ENCODE results near the gene CHD6. TPM values are rescaled to one million over a fixed set of nuclear protein-coding genes. Genes with fewer than 3 reads are reported as not detected.

CHD6 gene
- total RNA-seq, 2 donors from 2014 or later, result 40.9 to 72.0 TPM

DNA sequence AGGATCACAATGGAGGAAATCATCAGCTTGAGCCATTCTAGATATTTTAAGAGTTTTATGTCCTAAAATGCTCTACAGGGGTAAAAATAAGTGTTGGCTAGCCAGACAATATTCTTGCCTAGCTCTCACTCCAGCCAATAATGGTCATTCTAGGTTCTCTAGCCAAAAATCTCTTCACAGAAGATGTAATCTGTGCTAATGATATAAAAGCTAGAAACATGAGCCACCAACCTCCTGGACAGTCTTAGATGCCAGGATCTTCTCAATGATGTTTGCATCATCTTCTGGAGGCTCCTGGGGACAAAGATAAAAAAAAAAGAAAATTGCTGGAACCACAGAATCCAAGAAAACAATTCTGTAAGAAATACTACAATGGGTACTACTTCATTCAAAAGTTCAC is 119.1 kb downstream of the CHD6 start:
- Histone ChIP-seq H3K36me3 (no peaks in the 10 kb centered on the region), H3K27ac (no peak overlapping the region), H3K9me3 (no peaks in the 10 kb centered on the region), H3K4me3 (no peak overlapping the region), H3K4me1 (replicated peaks) (no peaks in the 10 kb centered on the region), H3K27me3 (replicated peaks; ENCODE audit: insufficient read depth) (no peaks in the 10 kb centered on the region)
- intact Hi-C loops (cut with DNase I), result no loop called here
- TF ChIP-seq POLR2A (IDR thresholded peaks at IDR 0.05), result no peak
- TF ChIP-seq POLR2AphosphoS5 (IDR thresholded peaks at IDR 0.05), result no peak
- TF ChIP-seq, protein P1, sequence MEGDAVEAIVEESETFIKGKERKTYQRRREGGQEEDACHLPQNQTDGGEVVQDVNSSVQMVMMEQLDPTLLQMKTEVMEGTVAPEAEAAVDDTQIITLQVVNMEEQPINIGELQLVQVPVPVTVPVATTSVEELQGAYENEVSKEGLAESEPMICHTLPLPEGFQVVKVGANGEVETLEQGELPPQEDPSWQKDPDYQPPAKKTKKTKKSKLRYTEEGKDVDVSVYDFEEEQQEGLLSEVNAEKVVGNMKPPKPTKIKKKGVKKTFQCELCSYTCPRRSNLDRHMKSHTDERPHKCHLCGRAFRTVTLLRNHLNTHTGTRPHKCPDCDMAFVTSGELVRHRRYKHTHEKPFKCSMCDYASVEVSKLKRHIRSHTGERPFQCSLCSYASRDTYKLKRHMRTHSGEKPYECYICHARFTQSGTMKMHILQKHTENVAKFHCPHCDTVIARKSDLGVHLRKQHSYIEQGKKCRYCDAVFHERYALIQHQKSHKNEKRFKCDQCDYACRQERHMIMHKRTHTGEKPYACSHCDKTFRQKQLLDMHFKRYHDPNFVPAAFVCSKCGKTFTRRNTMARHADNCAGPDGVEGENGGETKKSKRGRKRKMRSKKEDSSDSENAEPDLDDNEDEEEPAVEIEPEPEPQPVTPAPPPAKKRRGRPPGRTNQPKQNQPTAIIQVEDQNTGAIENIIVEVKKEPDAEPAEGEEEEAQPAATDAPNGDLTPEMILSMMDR (IDR thresholded peaks at IDR 0.05), result no peak
- no peak for DNase-seq (ENCODE audit: low spot score)

DNA sequence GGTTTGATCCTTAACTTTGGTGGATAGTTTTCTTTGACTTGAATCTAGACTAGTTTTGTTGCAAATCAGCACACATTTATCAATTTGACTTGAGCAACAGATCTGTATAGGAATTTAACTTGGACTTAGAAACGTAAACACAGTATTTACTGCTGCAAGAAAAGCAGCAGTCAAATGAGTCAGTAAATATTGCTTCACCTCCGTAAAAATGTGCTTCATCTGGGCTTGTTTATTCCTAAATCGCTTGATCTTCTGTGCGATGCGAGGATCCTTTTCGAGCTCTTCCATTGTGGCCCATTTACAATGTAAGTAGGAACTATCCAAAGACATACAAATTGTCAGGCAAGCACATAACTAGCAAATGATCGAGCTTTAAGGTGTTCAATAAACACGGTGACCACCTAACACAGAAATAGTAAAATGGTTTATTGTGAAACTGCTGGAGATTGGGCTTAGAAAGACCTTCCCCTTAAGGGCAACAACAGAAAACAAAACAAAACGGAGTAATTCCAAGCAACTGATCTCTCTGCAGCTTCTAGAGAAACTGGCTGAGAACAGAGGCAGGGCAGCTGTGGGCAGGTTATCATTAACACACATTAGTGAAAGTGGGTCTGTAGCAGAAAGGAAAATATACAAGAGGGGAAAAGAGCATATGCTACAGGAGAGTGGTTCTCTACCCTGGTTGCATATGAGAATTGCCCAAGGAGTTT is 120.8 kb downstream of the CHD6 start:
- H3K27ac ChIP-seq, result no peak overlapping the region
- H3K9me3 ChIP-seq, result no peaks in the 10 kb centered on the region
- H3K4me3 ChIP-seq, result no peak overlapping the region
- intact Hi-C loops (cut with DNase I), result no loop called here
- whole genome bisulfite sequencing, result 74% methylated on average over 9 of the region's 9 CpGs
- no peaks in the 10 kb centered on the region for H3K36me3 ChIP-seq
- TF ChIP-seq POLR2A (IDR thresholded peaks at IDR 0.05), result no peak
- no peaks in the 10 kb centered on the region for H3K4me1 ChIP-seq (replicated peaks)
- DNase-seq (ENCODE audit: low spot score), result no peak
- H3K27me3 ChIP-seq (replicated peaks; ENCODE audit: insufficient read depth), result no peaks in the 10 kb centered on the region

DNA sequence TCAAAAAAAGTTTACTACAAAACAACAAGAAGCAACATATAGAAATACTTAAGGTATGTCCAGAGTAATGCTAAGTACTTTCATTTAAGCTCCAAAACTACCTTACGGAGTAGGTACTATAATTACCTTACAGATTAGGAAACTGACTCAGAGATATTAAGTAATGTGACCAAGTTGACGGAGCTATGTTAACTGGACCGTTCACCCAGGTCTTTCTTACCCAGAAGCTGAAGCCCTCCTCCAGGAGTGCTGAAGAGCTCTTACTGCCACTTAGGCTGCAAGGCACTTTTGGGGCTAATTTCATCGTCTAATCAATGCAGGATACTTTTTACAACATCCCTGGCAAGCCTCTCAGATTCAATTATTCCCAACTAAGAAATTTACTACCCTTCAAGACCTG is 123.7 kb downstream of the CHD6 start:
- DNase-seq (ENCODE audit: low spot score), result no peak
- no peak overlapping the region for H3K27ac ChIP-seq
- no peaks in the 10 kb centered on the region for H3K27me3 ChIP-seq (replicated peaks; ENCODE audit: insufficient read depth)
- no peak overlapping the region for H3K4me3 ChIP-seq
- no peaks in the 10 kb centered on the region for H3K9me3 ChIP-seq
- intact Hi-C loops (cut with DNase I), result no loop called here
- H3K36me3 ChIP-seq, result peaks cover 0 to 3% of the 10 kb centered on the region in 2 donors
- TF ChIP-seq POLR2AphosphoS5 (IDR thresholded peaks at IDR 0.05), result no peak
- no peak for TF ChIP-seq POLR2A (IDR thresholded peaks at IDR 0.05)
- TF ChIP-seq, protein P1 (IDR thresholded peaks at IDR 0.05), result no peak
- 90% methylated on average over 4 of the region's 4 CpGs for WGBS
- H3K4me1 ChIP-seq (replicated peaks), result no peaks in the 10 kb centered on the region

DNA sequence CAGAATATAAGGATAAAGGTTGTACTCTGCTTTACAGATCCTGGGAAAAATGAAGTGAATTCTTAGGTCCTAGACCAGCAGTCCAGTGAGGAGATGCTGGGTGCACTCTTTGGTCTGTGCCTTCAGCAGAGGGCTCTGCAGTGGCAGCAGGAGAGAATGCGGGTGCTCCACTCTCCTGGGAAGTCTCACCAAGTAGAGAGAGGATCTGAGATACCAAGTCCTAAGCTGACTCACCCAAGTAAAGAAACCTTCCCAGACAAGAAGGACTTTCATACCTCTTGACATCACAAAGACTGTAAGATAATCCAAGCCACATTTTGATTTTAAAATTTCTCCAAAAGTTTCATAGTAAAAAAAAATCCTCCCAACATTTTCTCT is 134.6 kb downstream of the CHD6 start:
- H3K4me3 ChIP-seq, result no peak overlapping the region
- 100% methylated on average over 1 of the region's 1 CpG for WGBS
- H3K9me3 ChIP-seq, result no peaks in the 10 kb centered on the region
- DNase-seq (ENCODE audit: low spot score), result no peak
- intact Hi-C loops (cut with DNase I), result no loop called here
- H3K27me3 ChIP-seq (replicated peaks; ENCODE audit: insufficient read depth), result no peaks in the 10 kb centered on the region
- H3K36me3 ChIP-seq, result peaks cover 3 to 4% of the 10 kb centered on the region in 2 donors
- no peaks in the 10 kb centered on the region for H3K4me1 ChIP-seq (replicated peaks)
- TF ChIP-seq POLR2AphosphoS5 (IDR thresholded peaks at IDR 0.05) (no peak), POLR2A (IDR thresholded peaks at IDR 0.05) (no peak)
- TF ChIP-seq, protein P1 (IDR thresholded peaks at IDR 0.05), result no peak
- H3K27ac ChIP-seq, result no peak overlapping the region

DNA sequence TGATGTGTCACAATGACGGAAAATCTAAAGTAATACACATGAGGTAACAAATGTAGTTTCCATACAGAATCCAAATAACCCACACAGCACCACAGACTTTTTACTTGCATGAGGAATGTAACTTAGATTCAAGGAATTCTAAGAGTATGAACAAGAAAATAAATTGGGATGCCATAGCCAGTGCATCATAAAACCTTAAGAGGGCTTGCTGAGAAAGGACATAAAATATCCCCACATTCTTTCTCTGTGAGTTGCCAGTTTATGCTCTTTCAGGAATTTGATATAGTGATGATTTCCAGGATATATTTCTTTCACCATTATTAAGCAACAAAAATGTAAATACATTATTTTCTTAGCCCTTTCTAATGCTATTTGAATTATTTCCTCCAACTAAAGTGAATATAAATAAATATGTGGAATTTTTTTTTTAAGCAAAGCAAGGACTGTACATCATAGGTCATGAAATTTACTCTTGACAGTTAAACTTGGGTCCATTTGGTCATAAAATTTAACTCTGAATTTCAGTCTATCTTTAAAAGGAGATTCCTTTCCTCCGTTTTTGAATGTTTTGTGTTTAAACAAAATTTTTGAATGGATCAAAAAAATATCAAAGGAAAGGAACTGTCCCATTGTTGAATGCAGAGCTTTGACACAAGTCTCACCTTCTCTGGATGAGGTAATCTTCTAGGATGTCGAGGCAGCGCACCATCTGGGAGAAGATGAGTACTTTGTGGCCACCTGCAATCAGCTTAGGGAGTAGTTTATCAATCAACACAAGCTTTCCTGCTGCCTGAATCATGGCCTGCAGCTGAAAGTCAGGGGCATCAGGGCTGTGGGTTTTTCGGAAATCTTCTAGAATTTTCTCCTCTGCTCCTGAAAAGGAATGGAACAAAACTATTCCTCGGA is 135.3 kb downstream of the CHD6 start:
- Histone ChIP-seq H3K27me3 (replicated peaks; ENCODE audit: insufficient read depth) (no peaks in the 10 kb centered on the region), H3K27ac (no peak overlapping the region), H3K36me3 (peaks cover 3 to 4% of the 10 kb centered on the region in 2 donors), H3K9me3 (no peaks in the 10 kb centered on the region), H3K4me3 (no peak overlapping the region), H3K4me1 (replicated peaks) (no peaks in the 10 kb centered on the region)
- no peak for TF ChIP-seq POLR2A (IDR thresholded peaks at IDR 0.05)
- no peak for TF ChIP-seq POLR2AphosphoS5 (IDR thresholded peaks at IDR 0.05)
- TF ChIP-seq, protein P1 (IDR thresholded peaks at IDR 0.05), result no peak
- 80% methylated on average over 6 of the region's 6 CpGs for WGBS
- intact Hi-C loops (cut with DNase I), result no loop called here
- no peak for DNase-seq (ENCODE audit: low spot score)

All from prostate gland (tissue), 2 donors.